CD14-positive monocyte (primary cell): Measurements from ENCODE around the gene CHD3. TPM values are rescaled to one million over a fixed set of nuclear protein-coding genes. Genes with fewer than 3 reads are reported as not detected.

ENCODE experiments used
- DNase-seq, 3 donors: peaks; one replicate each; pipeline ENCODE4 v3.0.0-alpha.2; 2011 to 2022
- H2AFZ ChIP-seq: 2 replicates; pipeline ENCODE4 v1.6.0; 2012; ENCODE audit warnings: mild to moderate bottlenecking, low read depth, low read length, inconsistent platforms; ENCODE audit not compliant: insufficient read depth, poor library complexity, severe bottlenecking
- H3K27ac ChIP-seq, 2 donors: 1 replicate in 1 of 2; 2 replicates in 1 of 2; pipeline ENCODE4 v1.5.1; 2012 to 2013; ENCODE audit warnings: low read length in 2 of 2, control low read depth in 1 of 2, inconsistent platforms in 1 of 2, low read depth in 1 of 2, mild to moderate bottlenecking in 1 of 2
- H3K27me3 ChIP-seq, 2 donors: one replicate each; pipeline versions ENCODE4 v1.6.0 to v1.6.1; 2011 to 2013; ENCODE audit warnings: low read length in 2 of 2; ENCODE audit not compliant: control insufficient read depth in 2 of 2, insufficient read depth in 2 of 2
- H3K36me3 ChIP-seq, 2 donors: replicated peaks in 1 of 2; 1 replicate in 1 of 2; 2 replicates in 1 of 2; pipeline versions ENCODE4 v1.5.1 to v1.6.1; 2012 to 2013; ENCODE audit warnings: low read length in 2 of 2, control low read depth in 1 of 2, inconsistent platforms in 1 of 2, mild to moderate bottlenecking in 1 of 2; ENCODE audit not compliant: insufficient read depth in 2 of 2, control insufficient read depth in 1 of 2
- H3K4me1 ChIP-seq, 2 donors: 1 replicate in 1 of 2; 2 replicates in 1 of 2; pipeline versions ENCODE4 v1.5.1 to v1.6.1; 2012 to 2013; ENCODE audit warnings: low read length in 2 of 2, control low read depth in 1 of 2, inconsistent platforms in 1 of 2, mild to moderate bottlenecking in 1 of 2, moderate library complexity in 1 of 2; ENCODE audit not compliant: insufficient read depth in 2 of 2, control insufficient read depth in 1 of 2
- H3K4me2 ChIP-seq: replicated peaks from 2 replicates; pipeline ENCODE3; 2012; ENCODE audit warnings: low read length, moderate library complexity, mild to moderate bottlenecking; ENCODE audit not compliant: poor library complexity, severe bottlenecking; ENCODE audit errors: extremely low read depth
- H3K4me3 ChIP-seq, 3 experiments: fragments of 200-600 bp in 1 of 3; sonication (generic) in 1 of 3; replicated peaks in 1 of 3; 1 replicate in 2 of 3; 2 replicates in 1 of 3; pipeline ENCODE4 v1.5.1; 2011 to 2013; ENCODE audit warnings: low read length in 3 of 3, mild to moderate bottlenecking in 3 of 3, control low read depth in 2 of 3, low read depth in 2 of 3, inconsistent platforms in 1 of 3, moderate library complexity in 1 of 3
- H3K79me2 ChIP-seq: 2 replicates; pipeline ENCODE4 v1.6.0; 2012; ENCODE audit warnings: mild to moderate bottlenecking, control low read depth, inconsistent platforms, low read length, moderate library complexity; ENCODE audit not compliant: insufficient read depth
- H3K9ac ChIP-seq: 2 replicates; pipeline ENCODE4 v1.6.0; 2017; ENCODE audit warnings: low read length, mild to moderate bottlenecking; ENCODE audit not compliant: insufficient read depth, poor library complexity, severe bottlenecking
- H3K9me3 ChIP-seq, 2 donors: replicated peaks in 1 of 2; 1 replicate in 1 of 2; 2 replicates in 1 of 2; pipeline versions ENCODE4 v1.5.1 to v1.6.1; 2012 to 2013; ENCODE audit warnings: low read length in 2 of 2, control low read depth in 1 of 2; ENCODE audit not compliant: control insufficient read depth in 1 of 2, insufficient read depth in 1 of 2
- H4K20me1 ChIP-seq: 2 replicates; pipeline ENCODE4 v1.6.0; 2012; ENCODE audit warnings: mild to moderate bottlenecking, low read length, control low read depth, moderate library complexity; ENCODE audit not compliant: insufficient read depth
- H3K27ac Mint-ChIP-seq, 7 donors: one replicate each; pipeline ENCODE4 v1.8.0; 2020; ENCODE audit warnings: mild to moderate bottlenecking in 7 of 7, mixed read lengths in 7 of 7, moderate library complexity in 6 of 7, inconsistent platforms in 2 of 7
- H3K27me3 Mint-ChIP-seq, 3 donors: one replicate each; pipeline ENCODE4 v1.8.0; 2021 to 2022; ENCODE audit warnings: low read depth in 3 of 3, mild to moderate bottlenecking in 3 of 3, mixed read lengths in 3 of 3, moderate library complexity in 3 of 3, inconsistent platforms in 1 of 3
- H3K36me3 Mint-ChIP-seq, 2 donors: one replicate each; pipeline ENCODE4 v1.8.0; 2020; ENCODE audit warnings: mixed read lengths in 2 of 2, inconsistent platforms in 1 of 2, mild to moderate bottlenecking in 1 of 2
- H3K4me1 Mint-ChIP-seq: one replicate; pipeline ENCODE4 v1.8.0; 2020; ENCODE audit warnings: mild to moderate bottlenecking, mixed read lengths
- H3K4me3 Mint-ChIP-seq, 2 donors: one replicate each; pipeline ENCODE4 v1.8.0; 2020; ENCODE audit warnings: mild to moderate bottlenecking in 2 of 2, mixed read lengths in 2 of 2, moderate library complexity in 1 of 2
- H3K9me3 Mint-ChIP-seq, 7 donors: one replicate each; pipeline ENCODE4 v1.8.0; 2020 to 2022; ENCODE audit warnings: mixed read lengths in 7 of 7, mild to moderate bottlenecking in 6 of 7, moderate library complexity in 6 of 7, inconsistent platforms in 2 of 7
- WGBS: methylation state at CpG from one replicate; pipeline ENCODE4 v1.1.5; 2013; ENCODE audit warnings: missing lambda C conversion rate; ENCODE audit not compliant: insufficient coverage; 5-methylcytosine and 5-hydroxymethylcytosine counted together
- intact Hi-C, 2 donors: fragments of 100-400 bp; cut with micrococcal nuclease; formaldehyde crosslinking; loops; one replicate each; pipeline versions ENCODE4 v1.15.0 to v1.15.1; 2023
- polyA plus RNA-seq, 3 donors: library from polyadenylated mRNA; depleted of rRNA in 1 of 3; unstranded in 2 of 3; stranded (reverse) in 1 of 3; fragments of 300-500 nt in 2 of 3; fragments of >200 nt in 1 of 3; fragmentation: Illumina TruSeq in 2 of 3; gene quantifications; 1 replicate in 2 of 3; 2 replicates in 1 of 3; pipeline ENCODE4 v1.2.3, GENCODE V29; 2012 to 2021
- TF ChIP-seq, protein P1 (sequence below): fragments of 200-600 bp; IDR thresholded peaks from one replicate; pipeline ENCODE4 v1.8.0; 2022; ENCODE audit warnings: antibody characterized with exemption, mild to moderate bottlenecking

CHD3 gene
- polyA plus RNA-seq, 3 donors, result 0.55 to 67.9 (median 0.91) TPM

DNA sequence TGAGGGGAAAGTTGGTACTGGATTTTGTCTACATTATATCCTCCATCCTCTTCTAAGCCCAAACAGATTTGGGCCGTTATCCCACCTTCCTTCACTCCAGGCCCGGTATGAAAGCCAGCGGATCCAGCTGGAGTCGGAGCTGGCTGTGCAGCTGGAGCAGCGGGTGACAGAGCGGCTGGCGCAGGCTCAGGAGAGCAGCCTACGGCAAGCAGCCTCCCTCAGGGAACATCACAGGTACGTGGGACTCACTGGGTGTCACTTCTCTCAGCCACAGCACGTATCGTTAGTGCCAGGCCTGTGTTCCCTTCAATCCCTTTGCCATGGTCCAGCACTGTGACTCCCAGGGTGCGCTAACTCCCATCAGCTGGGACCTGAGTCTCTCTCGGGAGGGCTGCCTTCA lies 54.7 kb downstream of the CHD3 start:
- 89% methylated on average over 12 of the region's 13 CpGs for WGBS
- Histone ChIP-seq H3K36me3 (peaks cover 69 to 89% of the 10 kb centered on the region in 2 donors), H3K4me2 (no peak overlapping the region), H2AFZ (no peak overlapping the region), H3K79me2 (no peaks in the 10 kb centered on the region), H3K9me3 (no peaks in the 10 kb centered on the region), H3K4me3 (no peak overlapping the region), H3K9ac (no peak overlapping the region), H3K27ac (no peak overlapping the region), H3K4me1 (peaks cover 0 to 4% of the 10 kb centered on the region in 2 donors), H4K20me1 (no peaks in the 10 kb centered on the region), H3K27me3 (no peaks in the 10 kb centered on the region)
- Mint-ChIP-seq H3K27ac (peak overlapping the region in 1 of 7 donors; percentile 12), H3K4me1 (peaks cover 11% of the 10 kb centered on the region), H3K9me3 (no peaks in the 10 kb centered on the region), H3K4me3 (no peak overlapping the region), H3K27me3 (peaks cover 0 to 4% (median 0%) of the 10 kb centered on the region in 3 donors), H3K36me3 (peaks cover 84 to 93% of the 10 kb centered on the region in 2 donors)
- TF ChIP-seq, protein P1, sequence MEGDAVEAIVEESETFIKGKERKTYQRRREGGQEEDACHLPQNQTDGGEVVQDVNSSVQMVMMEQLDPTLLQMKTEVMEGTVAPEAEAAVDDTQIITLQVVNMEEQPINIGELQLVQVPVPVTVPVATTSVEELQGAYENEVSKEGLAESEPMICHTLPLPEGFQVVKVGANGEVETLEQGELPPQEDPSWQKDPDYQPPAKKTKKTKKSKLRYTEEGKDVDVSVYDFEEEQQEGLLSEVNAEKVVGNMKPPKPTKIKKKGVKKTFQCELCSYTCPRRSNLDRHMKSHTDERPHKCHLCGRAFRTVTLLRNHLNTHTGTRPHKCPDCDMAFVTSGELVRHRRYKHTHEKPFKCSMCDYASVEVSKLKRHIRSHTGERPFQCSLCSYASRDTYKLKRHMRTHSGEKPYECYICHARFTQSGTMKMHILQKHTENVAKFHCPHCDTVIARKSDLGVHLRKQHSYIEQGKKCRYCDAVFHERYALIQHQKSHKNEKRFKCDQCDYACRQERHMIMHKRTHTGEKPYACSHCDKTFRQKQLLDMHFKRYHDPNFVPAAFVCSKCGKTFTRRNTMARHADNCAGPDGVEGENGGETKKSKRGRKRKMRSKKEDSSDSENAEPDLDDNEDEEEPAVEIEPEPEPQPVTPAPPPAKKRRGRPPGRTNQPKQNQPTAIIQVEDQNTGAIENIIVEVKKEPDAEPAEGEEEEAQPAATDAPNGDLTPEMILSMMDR, result no peak
- intact Hi-C loops, result no loop called here
- no peak for DNase-seq

DNA sequence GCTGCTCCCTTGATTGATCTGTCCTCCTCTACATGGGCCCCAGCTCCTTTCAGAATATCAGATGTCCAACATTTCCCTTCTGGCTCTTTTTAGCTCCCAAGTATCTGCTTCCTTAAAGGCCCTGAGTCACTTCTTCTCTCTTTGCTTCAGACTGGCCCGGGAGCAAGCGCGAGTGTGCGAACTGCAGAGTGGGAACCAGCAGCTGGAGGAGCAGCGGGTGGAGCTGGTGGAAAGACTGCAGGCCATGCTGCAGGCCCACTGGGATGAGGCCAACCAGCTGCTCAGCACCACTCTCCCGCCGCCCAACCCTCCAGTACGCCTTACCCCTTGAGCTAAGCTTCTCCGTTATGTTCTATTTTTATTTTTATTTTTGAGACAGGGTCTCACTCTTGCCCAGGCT lies 55.7 kb downstream of the CHD3 start:
- Mint-ChIP-seq H3K36me3 (peaks cover 89 to 93% of the 10 kb centered on the region in 2 donors), H3K27ac (peak overlapping the region in 4 of 7 donors; percentile 32 to 90 (median 62)), H3K27me3 (peaks cover 0 to 4% (median 0%) of the 10 kb centered on the region in 3 donors), H3K4me1 (peaks cover 11% of the 10 kb centered on the region), H3K4me3 (no peak overlapping the region), H3K9me3 (no peaks in the 10 kb centered on the region)
- Histone ChIP-seq H3K4me3 (no peak overlapping the region), H3K4me2 (no peak overlapping the region), H3K79me2 (no peaks in the 10 kb centered on the region), H3K27me3 (no peaks in the 10 kb centered on the region), H3K36me3 (peaks cover 76 to 92% of the 10 kb centered on the region in 2 donors), H3K9me3 (no peaks in the 10 kb centered on the region), H3K9ac (no peak overlapping the region), H3K27ac (peak overlapping the region in 1 of 2 donors; percentile 17), H2AFZ (no peak overlapping the region), H4K20me1 (no peaks in the 10 kb centered on the region), H3K4me1 (peaks cover 0 to 4% of the 10 kb centered on the region in 2 donors)
- intact Hi-C loops, result no loop called here
- TF ChIP-seq, protein P1, result no peak
- DNase-seq, result no peak
- 80% methylated on average over 4 of the region's 9 CpGs for WGBS
